HG02571 (cell line): ENCODE measurements around the gene MAPK1IP1L.

Experiments used
- ATAC-seq: cut with Tn5 transposase; IDR thresholded peaks from one replicate; pipeline ENCODE4 v1.9.1; 2021; ENCODE audit warnings: mild to moderate bottlenecking, moderate library complexity; ENCODE audit not compliant: unreplicated experiment

MAPK1IP1L gene

GRCh38 chr14:55092341-55092740, 40.9 kb downstream of the MAPK1IP1L start:
- ATAC-seq: no peak

- no peak for ATAC-seq
Observed at GRCh38 chr14:55094292-55095157, 43.1 kb downstream of the MAPK1IP1L start.

GRCh38 chr14:55097881-55098560, 46.6 kb downstream of the MAPK1IP1L start:
- peak; percentile 51 for ATAC-seq

- ATAC-seq: no peak
Observed at GRCh38 chr14:55098561-55098898, 47.1 kb downstream of the MAPK1IP1L start.

- ATAC-seq: no peak
Observed at GRCh38 chr14:55099756-55100155, 48.3 kb downstream of the MAPK1IP1L start.

GRCh38 chr14:55101698-55102097, 50.3 kb downstream of the MAPK1IP1L start:
- no peak for ATAC-seq

GRCh38 chr14:55102141-55102621, 50.7 kb downstream of the MAPK1IP1L start:
- ATAC-seq: peak; percentile 68

- peak; percentile 31 for ATAC-seq
Observed at GRCh38 chr14:55103005-55103640, 51.7 kb downstream of the MAPK1IP1L start.

- no peak for ATAC-seq
Observed at GRCh38 chr14:55103971-55104954, 52.8 kb downstream of the MAPK1IP1L start.

- no peak for ATAC-seq
Observed at GRCh38 chr14:55105991-55106390, 54.5 kb downstream of the MAPK1IP1L start.

- ATAC-seq: no peak
Observed at GRCh38 chr14:55107766-55108554, 56.5 kb downstream of the MAPK1IP1L start.

- ATAC-seq: no peak
Observed at GRCh38 chr14:55109836-55110235, 58.4 kb downstream of the MAPK1IP1L start.

GRCh38 chr14:55111122-55111708, 59.8 kb downstream of the MAPK1IP1L start:
- ATAC-seq: no peak

- ATAC-seq: no peak
Observed at GRCh38 chr14:55114720-55115119, 63.3 kb downstream of the MAPK1IP1L start.

GRCh38 chr14:55115460-55115859, 64.0 kb downstream of the MAPK1IP1L start:
- no peak for ATAC-seq

- no peak for ATAC-seq
Observed at GRCh38 chr14:55115861-55116245, 64.4 kb downstream of the MAPK1IP1L start.

GRCh38 chr14:55116246-55117030, 65.0 kb downstream of the MAPK1IP1L start:
- no peak for ATAC-seq

GRCh38 chr14:55117803-55118441, 66.5 kb downstream of the MAPK1IP1L start:
- no peak for ATAC-seq
